PFSK-1 (cell line): ENCODE data around the gene GYS1.

ENCODE experiments used
- POLR2AphosphoS5 ChIP-seq: IDR thresholded peaks from 2 replicates; pipeline ENCODE4 v1.6.1; 2012; ENCODE audit warnings: low read depth, mild to moderate bottlenecking, control low read depth, low read length, moderate library complexity
- TAF1 ChIP-seq: IDR thresholded peaks from 2 replicates; pipeline ENCODE4 v1.6.1; 2012; ENCODE audit warnings: low read length, control low read depth, borderline replicate concordance; ENCODE audit not compliant: insufficient read depth

GRCh38 chr19:49017041-49017665 is 24.0 kb upstream of the GYS1 start, which contains the start of gene LHB:
- no peak; the same call in 1 of the 2 replicates for TF ChIP-seq POLR2AphosphoS5
- no peak for TF ChIP-seq TAF1
